HEK293 (cell line): ENCODE measurements around the gene CAPNS2.

Source experiments
- CTCF ChIA-PET: fragments of 350-600 bp; formaldehyde crosslinking; extraction: SDS; loops from one replicate; lab custom pipeline; 2021; ENCODE audit warnings: antibody characterized with exemption; lab: Yijun Ruan, JAX
- POLR2A ChIA-PET: fragments of 300-600 bp; formaldehyde crosslinking; extraction: SDS; loops from one replicate; lab custom pipeline; 2020; ENCODE audit warnings: antibody characterized with exemption, inconsistent platforms; lab: Yijun Ruan, JAX
- H3K27ac ChIP-seq: fragments of 200-500 bp; sonication (Bioruptor generic); 2 replicates; pipeline ENCODE4 v1.5.1; 2014; ENCODE audit warnings: low read depth, low read length, control low read depth, inconsistent platforms; ENCODE audit errors: extremely low read depth
- H3K36me3 ChIP-seq, 2 experiments: fragments of 200-500 bp in 1 of 2; sonication (Bioruptor generic) in 1 of 2; 1 replicate in 1 of 2; 2 replicates in 1 of 2; pipeline ENCODE4 v1.5.1; 2014 to 2017; ENCODE audit warnings: inconsistent platforms in 2 of 2, low read length in 2 of 2; ENCODE audit not compliant: control insufficient read depth in 2 of 2, insufficient read depth in 1 of 2
- H3K4me1 ChIP-seq: fragments of 200-500 bp; sonication (Bioruptor generic); 2 replicates; pipeline ENCODE4 v1.5.1; 2014; ENCODE audit warnings: mild to moderate bottlenecking, low read length, inconsistent platforms; ENCODE audit not compliant: control insufficient read depth, insufficient read depth
- H3K4me3 ChIP-seq: 2 replicates; pipeline ENCODE4 v1.5.1; 2011; ENCODE audit warnings: low read depth, mild to moderate bottlenecking, control low read depth, low read length, moderate library complexity
- H3K9me3 ChIP-seq: fragments of 200-500 bp; sonication (Bioruptor generic); 2 replicates; pipeline ENCODE4 v1.5.1; 2014; ENCODE audit warnings: low read depth, low read length, inconsistent platforms; ENCODE audit not compliant: control insufficient read depth, insufficient read depth
- GLI4 ChIP-seq: fragments of 450-650 bp; formaldehyde crosslinking; IDR thresholded peaks from 2 replicates; pipeline ENCODE4 v1.5.1; 2016; ENCODE audit warnings: missing biosample characterization, missing genetic modification characterization
- HOXC10 ChIP-seq: sonication (generic); formaldehyde crosslinking; IDR thresholded peaks from 2 replicates; pipeline ENCODE4 v1.8.1; 2023; ENCODE audit warnings: mild to moderate bottlenecking, missing genetic modification reagents
- HOXD13 ChIP-seq: sonication (generic); formaldehyde crosslinking; IDR thresholded peaks from 2 replicates; pipeline ENCODE4 v1.8.0; 2022; ENCODE audit warnings: missing genetic modification reagents, borderline replicate concordance
- KLF16 ChIP-seq: fragments of 450-650 bp; formaldehyde crosslinking; IDR thresholded peaks from 2 replicates; pipeline ENCODE4 v1.5.1; 2017; ENCODE audit warnings: missing biosample characterization, missing genetic modification characterization
- MEIS1 ChIP-seq: sonication (generic); formaldehyde crosslinking; IDR thresholded peaks from 2 replicates; pipeline ENCODE4 v1.8.1; 2022; ENCODE audit warnings: missing genetic modification reagents, mild to moderate bottlenecking, borderline replicate concordance
- PRDM1 ChIP-seq: fragments of 450-650 bp; formaldehyde crosslinking; IDR thresholded peaks from 2 replicates; pipeline ENCODE4; 2016; ENCODE audit warnings: missing biosample characterization, missing genetic modification characterization
- SP3 ChIP-seq: fragments of 450-650 bp; formaldehyde crosslinking; IDR thresholded peaks from 2 replicates; pipeline ENCODE4 v1.5.1; 2016; ENCODE audit warnings: missing biosample characterization, missing genetic modification characterization
- ZBTB11 ChIP-seq: fragments of 450-650 bp; formaldehyde crosslinking; conservative IDR thresholded peaks from 2 replicates; pipeline ENCODE4 v1.5.1; 2016; ENCODE audit warnings: low read depth, missing biosample characterization, missing genetic modification characterization
- ZNF132 ChIP-seq: fragments of 450-650 bp; formaldehyde crosslinking; IDR thresholded peaks from 2 replicates; pipeline ENCODE4 v1.5.1; 2017; ENCODE audit warnings: missing biosample characterization, missing genetic modification characterization, borderline replicate concordance
- ZNF146 ChIP-seq: fragments of 450-650 bp; formaldehyde crosslinking; IDR thresholded peaks from 2 replicates; pipeline ENCODE4 v1.5.1; 2016; ENCODE audit warnings: missing biosample characterization, missing genetic modification characterization
- ZNF184 ChIP-seq: fragments of 450-650 bp; IDR thresholded peaks from 2 replicates; pipeline ENCODE4 v1.5.1; 2018; ENCODE audit warnings: missing biosample characterization, mild to moderate bottlenecking, missing genetic modification characterization
- ZNF24 ChIP-seq: fragments of 450-650 bp; formaldehyde crosslinking; IDR thresholded peaks from 2 replicates; pipeline ENCODE4 v1.5.1; 2016; ENCODE audit warnings: missing biosample characterization, missing genetic modification characterization
- ZNF350 ChIP-seq: fragments of 450-650 bp; formaldehyde crosslinking; IDR thresholded peaks from 2 replicates; pipeline ENCODE4 v1.5.0; 2017; ENCODE audit warnings: missing biosample characterization, mild to moderate bottlenecking, missing genetic modification characterization
- ZNF394 ChIP-seq: fragments of 450-650 bp; formaldehyde crosslinking; IDR thresholded peaks from 2 replicates; pipeline ENCODE4 v1.5.1; 2016; ENCODE audit warnings: missing biosample characterization, missing genetic modification characterization, mild to moderate bottlenecking, moderate library complexity, borderline replicate concordance
- ZNF521 ChIP-seq: fragments of 450-650 bp; formaldehyde crosslinking; IDR thresholded peaks from 2 replicates; pipeline ENCODE4 v1.5.1; 2017; ENCODE audit warnings: missing biosample characterization, mild to moderate bottlenecking, missing genetic modification characterization
- ZNF530 ChIP-seq: fragments of 450-650 bp; formaldehyde crosslinking; IDR thresholded peaks from 2 replicates; pipeline ENCODE4 v1.5.1; 2016; ENCODE audit warnings: low read depth, missing biosample characterization, missing genetic modification characterization
- ZNF549 ChIP-seq: fragments of 450-650 bp; IDR thresholded peaks from 2 replicates; pipeline ENCODE4 v1.5.1; 2018; ENCODE audit warnings: missing biosample characterization, missing genetic modification characterization, mild to moderate bottlenecking, inconsistent platforms, moderate library complexity
- ZNF560 ChIP-seq: fragments of 450-650 bp; formaldehyde crosslinking; IDR thresholded peaks from 2 replicates; pipeline ENCODE4 v1.5.1; 2017; ENCODE audit warnings: missing biosample characterization, missing genetic modification characterization, borderline replicate concordance
- ZNF629 ChIP-seq: fragments of 450-650 bp; formaldehyde crosslinking; IDR thresholded peaks from 2 replicates; pipeline ENCODE4 v1.5.1; 2017; ENCODE audit warnings: missing biosample characterization, missing genetic modification characterization
- ZNF677 ChIP-seq: fragments of 450-650 bp; IDR thresholded peaks from 2 replicates; pipeline ENCODE4 v1.5.0; 2018; ENCODE audit warnings: missing biosample characterization, mild to moderate bottlenecking, missing genetic modification characterization, moderate library complexity
- ZNF777 ChIP-seq: fragments of 450-650 bp; formaldehyde crosslinking; IDR thresholded peaks from 2 replicates; pipeline ENCODE4 v1.5.1; 2017; ENCODE audit warnings: missing biosample characterization, missing genetic modification characterization, borderline replicate concordance
- ZNF837 ChIP-seq: fragments of 450-650 bp; formaldehyde crosslinking; IDR thresholded peaks from 2 replicates; pipeline ENCODE4 v1.5.1; 2016; ENCODE audit warnings: missing biosample characterization, missing genetic modification characterization
- TF ChIP-seq, protein P1 (sequence below): fragments of 450-650 bp; formaldehyde crosslinking; IDR thresholded peaks from 2 replicates; pipeline ENCODE4 v1.5.1; 2016; ENCODE audit warnings: missing biosample characterization, missing genetic modification characterization
- TF ChIP-seq, protein P2 (sequence below): fragments of 450-650 bp; formaldehyde crosslinking; IDR thresholded peaks from 2 replicates; pipeline ENCODE4 v1.5.1; 2016; ENCODE audit warnings: missing biosample characterization, missing genetic modification characterization
- TF ChIP-seq, protein P3 (sequence below): fragments of 450-650 bp; formaldehyde crosslinking; IDR thresholded peaks from 2 replicates; pipeline ENCODE4 v1.5.1; 2017; ENCODE audit warnings: missing biosample characterization, missing genetic modification characterization

The CAPNS2 gene

DNA sequence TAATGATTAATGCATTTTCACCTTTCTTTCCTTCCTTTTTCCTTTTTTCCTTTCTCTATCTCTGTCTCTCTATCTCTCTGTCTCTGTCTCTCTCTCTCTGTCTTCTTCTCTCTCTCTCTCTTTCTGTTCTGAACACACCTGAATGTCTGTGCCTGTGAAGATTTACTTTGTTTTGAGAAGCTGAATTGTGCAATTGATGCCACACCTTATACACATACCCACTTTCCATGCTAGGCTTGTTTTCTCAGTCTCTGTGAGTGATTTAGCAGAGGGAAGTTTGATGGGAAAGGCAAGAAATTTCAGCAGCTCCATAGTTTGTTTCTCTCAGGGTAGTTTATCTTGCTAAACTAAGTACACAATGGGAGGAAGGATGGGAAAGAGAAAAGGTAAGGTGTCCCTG is 9.3 kb upstream of the CAPNS2 start:
- CTCF ChIA-PET: interaction anchor here (0.7 to 0.9 kb wide), 3 partner anchors 10 to 141 kb away, joined by 3 to 4 read pairs (median 3); no protein-coding TSS in a partner anchor
- H3K4me3 ChIP-seq: no peak overlapping the region
- POLR2A ChIA-PET: no interaction called here
- H3K27ac ChIP-seq: no peak overlapping the region
- TF ChIP-seq GLI4 (tag by site-specific recombination) (no peak), PRDM1 (tag by site-specific recombination) (peak; percentile 32; the same call in 1 of the 2 replicates), ZNF777 (tag by site-specific recombination) (no peak), ZBTB11 (tag by site-specific recombination) (no peak), ZNF530 (tag by site-specific recombination) (no peak), KLF16 (tag by site-specific recombination) (no peak), ZNF629 (tag by site-specific recombination) (no peak), MEIS1 (no peak)
- TF ChIP-seq, protein P1, sequence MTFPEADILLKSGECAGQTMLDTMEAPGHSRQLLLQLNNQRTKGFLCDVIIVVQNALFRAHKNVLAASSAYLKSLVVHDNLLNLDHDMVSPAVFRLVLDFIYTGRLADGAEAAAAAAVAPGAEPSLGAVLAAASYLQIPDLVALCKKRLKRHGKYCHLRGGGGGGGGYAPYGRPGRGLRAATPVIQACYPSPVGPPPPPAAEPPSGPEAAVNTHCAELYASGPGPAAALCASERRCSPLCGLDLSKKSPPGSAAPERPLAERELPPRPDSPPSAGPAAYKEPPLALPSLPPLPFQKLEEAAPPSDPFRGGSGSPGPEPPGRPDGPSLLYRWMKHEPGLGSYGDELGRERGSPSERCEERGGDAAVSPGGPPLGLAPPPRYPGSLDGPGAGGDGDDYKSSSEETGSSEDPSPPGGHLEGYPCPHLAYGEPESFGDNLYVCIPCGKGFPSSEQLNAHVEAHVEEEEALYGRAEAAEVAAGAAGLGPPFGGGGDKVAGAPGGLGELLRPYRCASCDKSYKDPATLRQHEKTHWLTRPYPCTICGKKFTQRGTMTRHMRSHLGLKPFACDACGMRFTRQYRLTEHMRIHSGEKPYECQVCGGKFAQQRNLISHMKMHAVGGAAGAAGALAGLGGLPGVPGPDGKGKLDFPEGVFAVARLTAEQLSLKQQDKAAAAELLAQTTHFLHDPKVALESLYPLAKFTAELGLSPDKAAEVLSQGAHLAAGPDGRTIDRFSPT (tag by site-specific recombination): no peak
- H3K4me1 ChIP-seq: 0 out of 2 replicates have a peak, but pooled peaks cover 2% of the 10 kb centered on the region
- no peaks in the 10 kb centered on the region; a peak in 1 of 3 replicates for H3K36me3 ChIP-seq
- H3K9me3 ChIP-seq: no peaks in the 10 kb centered on the region

DNA sequence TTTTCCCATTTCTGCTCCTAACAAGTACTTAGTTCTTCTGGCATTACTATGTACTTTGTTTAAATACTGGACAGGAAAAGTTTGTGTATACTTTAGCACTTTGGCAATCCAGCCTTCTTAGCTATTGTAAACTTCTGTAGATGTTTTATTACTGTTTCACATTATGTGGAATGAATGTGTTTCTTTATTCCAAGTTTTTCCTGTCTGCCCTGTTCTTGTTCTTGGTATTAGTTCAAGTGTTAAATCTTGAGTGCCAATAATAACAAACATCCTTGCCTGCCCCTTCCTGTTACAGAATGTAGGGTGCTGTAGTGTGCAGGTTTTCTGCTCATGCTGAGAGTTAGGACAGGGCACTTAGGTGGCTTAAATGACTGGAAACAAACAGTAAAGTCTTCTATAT is 7.3 kb upstream of the CAPNS2 start:
- H3K4me3 ChIP-seq: no peak overlapping the region
- H3K36me3 ChIP-seq: no peaks in the 10 kb centered on the region; a peak in 1 of 3 replicates
- CTCF ChIA-PET: no interaction called here
- 0 out of 2 replicates have a peak, but pooled peaks cover 2% of the 10 kb centered on the region for H3K4me1 ChIP-seq
- POLR2A ChIA-PET: no interaction called here
- no peak overlapping the region for H3K27ac ChIP-seq
- no peaks in the 10 kb centered on the region for H3K9me3 ChIP-seq
- no peak for TF ChIP-seq ZNF560
- no peak for TF ChIP-seq HOXD13 (CRISPR knock-in tag)
- no peak for TF ChIP-seq ZNF146
- no peak for TF ChIP-seq ZNF677 (tag by site-specific recombination)
- TF ChIP-seq, protein P2, sequence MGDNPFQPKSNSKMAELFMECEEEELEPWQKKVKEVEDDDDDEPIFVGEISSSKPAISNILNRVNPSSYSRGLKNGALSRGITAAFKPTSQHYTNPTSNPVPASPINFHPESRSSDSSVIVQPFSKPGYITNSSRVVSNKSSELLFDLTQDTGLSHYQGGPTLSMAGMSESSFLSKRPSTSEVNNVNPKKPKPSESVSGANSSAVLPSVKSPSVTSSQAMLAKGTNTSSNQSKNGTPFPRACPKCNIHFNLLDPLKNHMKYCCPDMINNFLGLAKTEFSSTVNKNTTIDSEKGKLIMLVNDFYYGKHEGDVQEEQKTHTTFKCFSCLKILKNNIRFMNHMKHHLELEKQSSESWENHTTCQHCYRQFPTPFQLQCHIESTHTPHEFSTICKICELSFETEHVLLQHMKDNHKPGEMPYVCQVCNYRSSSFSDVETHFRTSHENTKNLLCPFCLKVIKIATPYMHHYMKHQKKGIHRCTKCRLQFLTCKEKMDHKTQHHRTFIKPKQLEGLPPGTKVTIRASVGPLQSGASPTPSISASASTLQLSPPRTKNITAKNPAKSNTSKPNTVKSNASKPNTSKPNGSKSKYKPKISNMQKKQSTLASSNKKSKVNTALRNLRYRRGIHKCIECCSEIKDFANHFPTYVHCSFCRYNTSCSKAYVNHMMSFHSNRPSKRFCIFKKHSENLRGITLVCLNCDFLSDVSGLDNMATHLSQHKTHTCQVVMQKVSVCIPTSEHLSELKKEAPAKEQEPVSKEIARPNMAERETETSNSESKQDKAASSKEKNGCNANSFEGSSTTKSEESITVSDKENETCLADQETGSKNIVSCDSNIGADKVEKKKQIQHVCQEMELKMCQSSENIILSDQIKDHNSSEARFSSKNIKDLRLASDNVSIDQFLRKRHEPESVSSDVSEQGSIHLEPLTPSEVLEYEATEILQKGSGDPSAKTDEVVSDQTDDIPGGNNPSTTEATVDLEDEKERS (tag by site-specific recombination): no peak
- TF ChIP-seq ZNF521 (tag by site-specific recombination): no peak
- TF ChIP-seq, protein P3, sequence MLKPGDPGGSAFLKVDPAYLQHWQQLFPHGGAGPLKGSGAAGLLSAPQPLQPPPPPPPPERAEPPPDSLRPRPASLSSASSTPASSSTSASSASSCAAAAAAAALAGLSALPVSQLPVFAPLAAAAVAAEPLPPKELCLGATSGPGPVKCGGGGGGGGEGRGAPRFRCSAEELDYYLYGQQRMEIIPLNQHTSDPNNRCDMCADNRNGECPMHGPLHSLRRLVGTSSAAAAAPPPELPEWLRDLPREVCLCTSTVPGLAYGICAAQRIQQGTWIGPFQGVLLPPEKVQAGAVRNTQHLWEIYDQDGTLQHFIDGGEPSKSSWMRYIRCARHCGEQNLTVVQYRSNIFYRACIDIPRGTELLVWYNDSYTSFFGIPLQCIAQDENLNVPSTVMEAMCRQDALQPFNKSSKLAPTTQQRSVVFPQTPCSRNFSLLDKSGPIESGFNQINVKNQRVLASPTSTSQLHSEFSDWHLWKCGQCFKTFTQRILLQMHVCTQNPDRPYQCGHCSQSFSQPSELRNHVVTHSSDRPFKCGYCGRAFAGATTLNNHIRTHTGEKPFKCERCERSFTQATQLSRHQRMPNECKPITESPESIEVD (tag by site-specific recombination): no peak
- no peak for TF ChIP-seq ZNF394 (tag by site-specific recombination)
- TF ChIP-seq ZNF837 (tag by site-specific recombination): no peak
- no peak for TF ChIP-seq ZNF24 (tag by site-specific recombination)
- no peak for TF ChIP-seq ZNF184 (tag by site-specific recombination)
- TF ChIP-seq ZNF350 (tag by site-specific recombination): no peak
- no peak for TF ChIP-seq ZNF549 (tag by site-specific recombination)
- no peak for TF ChIP-seq HOXC10
- no peak for TF ChIP-seq ZNF132
- TF ChIP-seq PRDM1 (tag by site-specific recombination): no peak
- no peak for TF ChIP-seq SP3 (tag by site-specific recombination)
